Measurements from ENCODE around the gene NKD1.
"Not testable (repeated sequence)": the region's sequence is repeated elsewhere in the genome, so short reads cannot be mapped to it uniquely, and the experiment has no call there.

DNA sequence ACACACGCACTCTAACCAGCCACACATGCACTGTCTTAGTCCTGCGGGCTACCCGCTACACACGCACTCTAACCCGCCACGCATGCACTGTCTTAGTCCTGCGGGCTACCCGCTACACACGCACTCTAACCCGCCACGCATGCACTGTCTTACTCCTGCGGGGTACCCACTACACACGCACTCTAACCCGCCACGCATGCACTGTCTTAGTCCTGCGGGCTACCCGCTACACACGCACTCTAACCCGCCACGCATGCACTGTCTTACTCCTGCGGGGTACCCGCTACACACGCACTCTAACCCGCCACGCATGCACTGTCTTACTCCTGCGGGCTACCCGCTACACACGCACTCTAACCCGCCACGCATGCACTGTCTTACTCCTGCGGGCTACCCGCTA lies 31.2 kb downstream of the NKD1 start:
- not testable (repeated sequence) for TF ChIP-seq CTCF (conservative IDR thresholded peaks at IDR 0.05; ENCODE audit: low read length); EZH2phosphoT487 (IDR thresholded peaks at IDR 0.05; ENCODE audit: borderline replicate concordance, low read depth, low read length)
